Measurements from ENCODE around the gene TP53INP2. TPM values are rescaled to one million over a fixed set of nuclear protein-coding genes. Genes with fewer than 3 reads are reported as not detected.

The TP53INP2 gene
- total and polyA plus RNA-seq, 2 donors (not counting 3 experiments of a cell fraction or from before 2014, with no cell fraction given), result 18.3 to 30.5 TPM

DNA sequence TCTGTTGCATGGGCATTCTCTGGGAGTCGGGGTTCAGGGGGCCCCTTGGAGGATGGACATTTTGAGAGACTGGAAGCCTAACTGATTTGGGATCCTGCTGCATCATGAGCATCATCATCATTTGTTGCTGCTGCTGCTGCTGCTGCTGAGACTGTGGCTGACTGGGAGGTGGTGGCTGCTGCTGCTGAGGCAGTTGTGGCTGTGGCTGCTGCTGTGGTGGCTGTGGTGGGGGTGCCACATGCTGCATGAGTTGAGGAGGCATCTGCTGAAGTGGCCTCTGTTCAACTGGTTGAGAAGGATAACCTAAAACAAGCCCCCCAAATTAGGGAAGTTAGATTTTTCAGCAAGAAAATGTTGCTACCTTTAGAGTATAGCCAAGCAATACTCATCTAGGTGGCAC is 38.9 kb downstream of the TP53INP2 start:
- Histone ChIP-seq H3K9ac (replicated peaks; ENCODE audit: extremely low read depth, insufficient read depth, low read length) (no peak overlapping the region), H3K9me1 (replicated peaks; ENCODE audit: control insufficient read depth, extremely low read depth, insufficient read depth, low read length) (no peaks in the 10 kb centered on the region), H3K27me3 (ENCODE audit: control insufficient read depth in 2 of 2, insufficient read depth in 2 of 2, low read length in 2 of 2) (no peaks in the 10 kb centered on the region), H3K79me2 (ENCODE audit: control insufficient read depth, insufficient read depth, low read length) (no peaks in the 10 kb centered on the region), H3K9me3 (replicated peaks; ENCODE audit: control insufficient read depth, insufficient read depth, low read length) (no peaks in the 10 kb centered on the region), H2AFZ (ENCODE audit: low read depth, low read length) (no peak overlapping the region), H3K4me1 (ENCODE audit: control insufficient read depth, extremely low read depth, insufficient read depth, low read length) (no peaks in the 10 kb centered on the region), H3K4me2 (ENCODE audit: insufficient read depth, low read length) (no peak overlapping the region), H3K36me3 (ENCODE audit: control insufficient read depth in 2 of 2, extremely low read depth in 1 of 2, insufficient read depth in 2 of 2, low read length in 2 of 2) (peaks cover 7 to 17% of the 10 kb centered on the region in 2 experiments), H4K20me1 (replicated peaks; ENCODE audit: control insufficient read depth, extremely low read depth, insufficient read depth, low read length) (no peaks in the 10 kb centered on the region), H3K27ac (ENCODE audit: insufficient read depth, low read depth, low read length) (no peak overlapping the region), H3K4me3 (replicated peaks in 1 of 3; ENCODE audit: insufficient read depth in 1 of 3, low read depth in 1 of 3, low read length in 3 of 3) (no peak overlapping the region)
- BruUV-seq (replicated peaks), result no TSS peak
- TF ChIP-seq EZH2 (IDR thresholded peaks at IDR 0.05; ENCODE audit: borderline replicate concordance, low read depth, low read length, severe bottlenecking) (no peak), CTCF (IDR thresholded peaks at IDR 0.05; ENCODE audit: extremely low read depth in 1 of 2, insufficient read depth in 1 of 2, low read depth in 1 of 2, low read length in 2 of 2) (no peak), GATA2 (IDR thresholded peaks at IDR 0.05; ENCODE audit: insufficient read depth, insufficient read length, low read depth, low read length) (no peak), POLR2AphosphoS5 (IDR thresholded peaks at IDR 0.05; ENCODE audit: insufficient read depth, low read depth, low read length) (no peak)
- no peak for FAIRE-seq
- ChIA-PET CTCF (interaction anchor here (1.8 kb wide), 1 partner anchor 27 kb away, joined by 7 read pairs; no protein-coding TSS in a partner anchor), POLR2A (no interaction called here)
- dilution Hi-C loops (cut with MboI; ENCODE audit: extremely low pct_ligation_motif_present, low sequenced_read_pairs) (no loop called here), intact Hi-C loops (cut with micrococcal nuclease) (no loop called here)
- DNase-seq (ENCODE audit: low read depth, low spot score), result no peak

GRCh38 chr20:34744340-34744739 is 40.2 kb downstream of the TP53INP2 start:
- Histone ChIP-seq H3K9me3 (replicated peaks; ENCODE audit: control insufficient read depth, insufficient read depth, low read length) (no peaks in the 10 kb centered on the region), H3K9me1 (replicated peaks; ENCODE audit: control insufficient read depth, extremely low read depth, insufficient read depth, low read length) (no peaks in the 10 kb centered on the region), H3K27ac (ENCODE audit: insufficient read depth, low read depth, low read length) (no peak overlapping the region), H3K4me1 (ENCODE audit: control insufficient read depth, extremely low read depth, insufficient read depth, low read length) (no peaks in the 10 kb centered on the region), H4K20me1 (replicated peaks; ENCODE audit: control insufficient read depth, extremely low read depth, insufficient read depth, low read length) (no peaks in the 10 kb centered on the region), H3K36me3 (ENCODE audit: control insufficient read depth in 2 of 2, extremely low read depth in 1 of 2, insufficient read depth in 2 of 2, low read length in 2 of 2) (peaks cover 9 to 18% of the 10 kb centered on the region in 2 experiments), H3K9ac (replicated peaks; ENCODE audit: extremely low read depth, insufficient read depth, low read length) (no peak overlapping the region), H3K27me3 (ENCODE audit: control insufficient read depth in 2 of 2, insufficient read depth in 2 of 2, low read length in 2 of 2) (no peaks in the 10 kb centered on the region), H3K79me2 (ENCODE audit: control insufficient read depth, insufficient read depth, low read length) (no peaks in the 10 kb centered on the region), H2AFZ (ENCODE audit: low read depth, low read length) (no peak overlapping the region), H3K4me3 (replicated peaks in 1 of 3; ENCODE audit: insufficient read depth in 1 of 3, low read depth in 1 of 3, low read length in 3 of 3) (no peak overlapping the region), H3K4me2 (ENCODE audit: insufficient read depth, low read length) (no peak overlapping the region)
- dilution Hi-C loops (cut with MboI; ENCODE audit: extremely low pct_ligation_motif_present, low sequenced_read_pairs) (no loop called here), intact Hi-C loops (cut with micrococcal nuclease) (no loop called here)
- TF ChIP-seq EZH2 (IDR thresholded peaks at IDR 0.05; ENCODE audit: borderline replicate concordance, low read depth, low read length, severe bottlenecking) (no peak), JUN (IDR thresholded peaks at IDR 0.05; ENCODE audit: borderline replicate concordance, insufficient read depth, insufficient read length, low read depth) (no peak), CTCF (IDR thresholded peaks at IDR 0.05; ENCODE audit: extremely low read depth in 1 of 2, insufficient read depth in 1 of 2, low read depth in 1 of 2, low read length in 2 of 2) (no peak), GATA2 (IDR thresholded peaks at IDR 0.05; ENCODE audit: insufficient read depth, insufficient read length, low read depth, low read length) (no peak), POLR2AphosphoS5 (IDR thresholded peaks at IDR 0.05; ENCODE audit: insufficient read depth, low read depth, low read length) (no peak), POLR2A (IDR thresholded peaks at IDR 0.05; ENCODE audit: low read depth, low read length) (no peak), FOS (IDR thresholded peaks at IDR 0.05; ENCODE audit: borderline replicate concordance, insufficient read depth, low read length) (no peak), MYC (IDR thresholded peaks at IDR 0.05; ENCODE audit: low read depth, low read length) (no peak)
- TF ChIP-seq, protein P1, sequence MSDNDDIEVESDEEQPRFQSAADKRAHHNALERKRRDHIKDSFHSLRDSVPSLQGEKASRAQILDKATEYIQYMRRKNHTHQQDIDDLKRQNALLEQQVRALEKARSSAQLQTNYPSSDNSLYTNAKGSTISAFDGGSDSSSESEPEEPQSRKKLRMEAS (IDR thresholded peaks at IDR 0.05; ENCODE audit: insufficient read depth, insufficient read length), result no peak
- no peak for DNase-seq (ENCODE audit: low read depth, low spot score)
- BruUV-seq (replicated peaks), result no TSS peak
- no peak for FAIRE-seq
- ChIA-PET CTCF (interaction anchor here (0.7 to 1.2 kb wide), 2 partner anchors 25 to 165 kb away, joined by 3 to 4 read pairs; no protein-coding TSS in a partner anchor), POLR2A (no interaction called here)
